GM18907 (cell line): Measurements from ENCODE around the gene TMPRSS7.
A peak's percentile ranks its signal among the peaks of the same experiment; 100 is the strongest.
"Not testable (repeated sequence)": the region's sequence is repeated elsewhere in the genome, so short reads cannot be mapped to it uniquely, and the experiment has no call there.

ENCODE experiments used
- ATAC-seq: cut with Tn5 transposase; IDR thresholded peaks from one replicate; pipeline ENCODE4 v1.9.1; 2021; ENCODE audit warnings: mild to moderate bottlenecking, moderate library complexity; ENCODE audit not compliant: unreplicated experiment

Gene TMPRSS7

DNA sequence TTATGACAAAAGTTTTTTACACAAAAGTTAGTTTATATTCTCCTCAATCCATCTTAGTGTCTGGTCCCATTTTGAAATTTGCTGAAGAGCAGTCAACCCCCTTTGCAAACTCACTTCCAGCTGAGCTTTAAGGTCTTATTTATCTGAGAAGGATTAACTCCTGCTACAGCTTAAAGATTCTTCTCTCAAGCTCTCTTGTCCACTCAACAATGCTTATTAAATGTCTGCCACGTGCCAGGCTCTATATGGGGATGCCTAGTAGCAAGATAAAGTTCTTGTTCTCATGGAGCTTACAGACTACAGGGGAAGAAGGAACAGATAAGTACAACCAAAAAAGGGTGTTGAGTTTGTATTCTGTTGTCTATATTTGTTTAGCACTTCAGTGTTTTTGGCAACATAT is 18.7 kb downstream of the TMPRSS7 start:
- ATAC-seq = no peak

DNA sequence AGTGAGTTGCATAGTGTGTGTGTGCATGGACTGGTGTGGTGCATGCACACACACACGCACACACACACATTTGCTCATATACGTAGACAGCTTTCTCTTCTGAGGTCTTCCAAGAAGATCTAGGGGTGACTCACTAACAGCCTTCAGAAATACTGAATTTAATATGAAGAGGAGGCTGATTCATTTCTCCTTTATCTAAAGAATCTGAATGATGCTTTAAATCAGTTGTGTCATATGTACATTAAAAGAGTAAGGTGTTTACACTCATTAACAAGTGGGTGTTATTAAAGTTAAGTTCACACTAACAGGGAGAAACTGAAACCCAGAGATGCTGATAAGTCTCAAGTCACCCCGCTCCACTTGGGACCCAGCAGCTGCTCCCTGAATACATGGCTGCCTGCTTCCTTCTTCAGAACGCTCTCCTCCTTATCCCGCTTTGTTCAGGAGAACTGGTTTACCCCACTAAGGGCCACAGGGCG is 22.0 kb downstream of the TMPRSS7 start:
- no peak for ATAC-seq

DNA sequence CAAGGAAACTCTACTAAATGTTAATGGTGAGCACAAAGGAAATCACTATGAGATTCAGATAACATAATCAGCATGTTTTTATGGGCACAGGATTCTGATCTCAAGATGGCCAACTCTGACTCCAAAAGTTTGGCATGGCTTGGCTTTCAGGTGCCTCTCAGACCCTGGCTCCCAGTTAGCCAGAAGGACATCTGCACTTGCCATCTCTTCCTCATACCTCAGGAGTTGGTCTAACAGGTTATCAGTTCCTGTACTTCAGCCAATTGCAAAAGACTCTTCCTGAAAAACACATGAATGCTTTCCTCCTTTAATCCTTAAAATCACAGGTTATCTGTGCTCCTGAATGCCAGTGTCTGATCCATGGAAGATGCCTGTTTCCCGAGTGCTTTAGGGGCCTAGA is 25.0 kb downstream of the TMPRSS7 start:
- no peak for ATAC-seq

DNA sequence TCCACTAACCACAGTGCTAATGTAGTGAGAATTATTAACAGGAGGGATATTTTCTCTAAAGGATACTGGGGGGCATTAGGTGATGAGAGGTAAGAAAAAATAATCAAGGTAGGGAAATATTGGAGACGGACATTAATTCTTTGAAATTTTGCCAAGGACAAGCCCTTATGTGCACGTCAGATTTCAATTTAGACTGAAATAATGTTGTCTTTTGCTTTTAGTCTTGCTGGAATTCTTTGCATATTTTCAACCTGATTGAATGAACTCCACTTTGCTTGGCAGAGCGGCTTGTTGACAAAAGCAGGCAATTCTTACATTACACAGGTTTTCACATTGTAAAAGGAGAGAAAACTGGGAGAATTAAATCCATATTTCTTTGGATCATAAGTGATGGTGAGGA is 26.6 kb downstream of the TMPRSS7 start:
- no peak for ATAC-seq

DNA sequence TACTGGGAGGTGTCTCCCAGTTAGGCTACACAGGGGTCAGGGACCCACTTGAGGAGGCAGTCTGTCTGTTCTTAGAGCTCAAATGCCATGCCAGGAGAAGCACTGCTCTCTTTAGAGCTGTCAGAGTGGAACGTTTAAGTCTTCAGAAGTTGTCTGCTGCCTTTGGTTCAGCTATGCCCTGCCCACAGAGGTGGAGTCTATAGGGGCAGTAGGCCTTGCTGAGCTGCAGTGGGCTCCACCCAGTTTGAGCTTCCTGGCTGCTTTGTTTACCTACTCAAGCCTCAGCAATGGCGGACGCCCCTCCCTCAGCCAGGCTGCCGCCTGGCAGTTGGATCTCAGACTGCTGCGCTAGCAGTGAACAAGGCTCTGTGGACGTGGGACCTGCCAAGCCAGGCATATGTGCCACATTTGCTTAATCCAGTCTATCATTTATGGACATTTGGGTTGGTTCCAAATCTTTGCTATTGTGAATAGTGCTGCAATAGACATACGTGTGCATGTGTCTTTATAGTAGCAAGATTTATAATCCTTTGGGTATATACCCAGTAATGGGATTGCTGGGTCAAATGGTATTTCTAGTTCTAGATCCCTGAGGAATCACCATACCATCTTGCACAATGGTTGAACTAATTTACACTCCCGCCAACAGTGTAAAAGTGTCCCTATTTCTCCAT is 38.0 kb downstream of the TMPRSS7 start:
- ATAC-seq = not testable (repeated sequence)

DNA sequence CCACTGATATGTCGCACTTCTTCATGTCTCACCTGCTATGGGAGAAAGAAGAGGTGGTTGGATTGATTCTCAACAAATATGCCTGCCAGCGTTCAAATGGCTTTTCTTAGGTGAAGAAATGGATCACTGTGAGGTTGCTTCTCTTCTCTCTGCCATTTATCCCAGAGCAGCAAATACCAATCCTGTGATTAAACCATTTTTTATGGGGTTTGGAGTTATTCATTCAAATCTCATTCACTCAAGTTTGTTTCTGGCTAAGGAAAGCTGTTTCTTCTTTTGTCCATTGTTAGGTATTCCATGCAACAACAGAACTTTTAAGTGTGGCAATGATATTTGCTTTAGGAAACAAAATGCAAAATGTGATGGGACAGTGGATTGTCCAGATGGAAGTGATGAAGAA is 39.5 kb downstream of the TMPRSS7 start:
- ATAC-seq = no peak

DNA sequence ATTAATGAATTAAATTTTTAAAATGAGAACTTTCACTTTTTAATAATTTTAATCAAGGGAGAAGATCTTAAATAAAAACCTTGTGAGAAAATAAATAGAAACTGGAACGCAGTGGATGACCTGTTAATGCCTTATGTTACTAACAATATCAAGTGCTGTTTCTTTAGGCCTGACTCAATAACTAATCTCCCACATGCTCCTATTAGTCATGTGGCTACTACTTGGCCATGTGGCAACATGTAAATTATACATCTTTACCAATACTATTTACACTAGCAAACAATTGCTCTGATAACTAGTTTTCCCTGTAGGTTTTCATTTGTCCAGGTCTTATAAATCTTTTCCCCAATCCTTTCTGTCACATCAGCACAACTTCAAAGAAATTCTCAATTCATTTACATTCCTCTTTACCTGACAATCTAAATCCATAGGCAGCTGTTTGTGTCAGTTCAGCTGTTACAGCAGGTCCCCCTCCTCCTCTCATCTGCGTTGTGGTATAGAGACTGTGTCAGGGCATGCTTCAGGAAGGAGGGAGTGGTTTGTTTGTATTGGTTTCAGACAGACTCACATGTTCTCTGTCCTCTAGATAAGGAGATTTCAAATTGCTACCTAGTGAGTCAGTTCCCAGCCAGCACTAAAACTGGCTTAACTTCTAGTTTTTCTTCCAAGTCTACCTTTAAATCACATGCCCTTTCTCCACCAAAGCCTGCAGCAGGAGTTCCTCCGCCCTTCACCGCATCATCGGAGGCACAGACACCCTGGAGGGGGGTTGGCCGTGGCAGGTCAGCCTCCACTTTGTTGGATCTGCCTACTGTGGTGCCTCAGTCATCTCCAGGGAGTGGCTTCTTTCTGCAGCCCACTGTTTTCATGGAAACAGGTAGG is 40.3 kb downstream of the TMPRSS7 start:
- ATAC-seq = peak; percentile 88

DNA sequence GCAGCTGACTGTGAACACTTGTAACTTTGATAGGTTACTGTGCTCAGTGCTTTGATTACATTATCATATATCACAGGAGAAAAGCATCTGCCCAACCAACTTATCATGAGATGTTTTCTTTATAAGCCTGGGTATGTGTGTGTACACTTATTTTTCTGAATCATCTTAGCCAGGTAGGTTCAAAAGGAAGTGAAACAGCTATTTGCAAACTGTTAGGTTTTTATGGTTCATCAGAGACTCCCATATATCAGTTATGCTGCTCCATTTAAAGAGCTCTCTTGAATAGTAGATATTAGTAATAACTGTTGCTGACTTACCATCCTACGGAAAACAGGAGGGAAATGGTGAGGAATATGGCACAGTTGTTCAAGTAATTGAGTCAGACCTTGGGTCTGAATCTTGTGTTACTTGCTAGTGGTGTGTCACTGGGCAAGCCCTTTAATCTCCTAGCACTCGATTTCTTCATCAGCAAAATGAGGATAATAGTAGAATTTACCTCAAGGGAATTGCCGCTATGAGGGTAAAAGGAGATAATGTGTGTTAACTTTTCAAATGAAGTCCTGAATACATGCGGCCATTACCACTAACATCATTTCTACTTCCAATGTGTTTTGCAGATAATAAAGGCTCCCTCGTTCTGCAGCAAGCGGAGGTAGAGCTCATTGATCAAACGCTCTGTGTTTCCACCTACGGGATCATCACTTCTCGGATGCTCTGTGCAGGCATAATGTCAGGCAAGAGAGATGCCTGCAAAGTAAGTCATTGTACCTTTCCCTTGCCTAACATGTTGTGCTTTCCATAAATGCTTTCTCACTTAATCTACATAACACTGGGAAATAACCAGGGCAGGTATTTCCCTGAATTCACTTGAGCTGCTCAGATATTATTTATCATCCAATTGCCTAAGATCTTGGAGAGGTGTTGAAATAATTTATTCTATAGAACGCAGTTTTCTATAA is 43.9 kb downstream of the TMPRSS7 start:
- ATAC-seq = no peak

DNA sequence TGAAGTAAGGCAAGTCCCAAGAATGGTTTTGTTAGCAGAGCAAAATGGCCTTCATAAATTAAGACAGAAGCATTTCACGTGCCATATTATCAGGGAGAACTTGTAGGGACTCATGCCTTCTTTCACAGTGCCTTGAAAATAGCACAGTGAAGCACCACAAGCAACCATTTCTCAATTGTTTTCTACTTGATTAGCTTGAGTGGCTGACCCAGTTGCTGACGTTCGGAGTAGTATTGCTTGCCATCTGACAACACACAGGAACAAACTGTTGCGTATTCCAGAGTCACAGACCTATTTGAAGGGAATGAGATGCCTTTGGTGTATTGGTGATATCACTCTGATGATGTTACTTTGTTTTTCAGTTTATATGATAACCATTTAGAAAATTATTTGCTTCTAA is 48.7 kb downstream of the TMPRSS7 start:
- no peak for ATAC-seq

DNA sequence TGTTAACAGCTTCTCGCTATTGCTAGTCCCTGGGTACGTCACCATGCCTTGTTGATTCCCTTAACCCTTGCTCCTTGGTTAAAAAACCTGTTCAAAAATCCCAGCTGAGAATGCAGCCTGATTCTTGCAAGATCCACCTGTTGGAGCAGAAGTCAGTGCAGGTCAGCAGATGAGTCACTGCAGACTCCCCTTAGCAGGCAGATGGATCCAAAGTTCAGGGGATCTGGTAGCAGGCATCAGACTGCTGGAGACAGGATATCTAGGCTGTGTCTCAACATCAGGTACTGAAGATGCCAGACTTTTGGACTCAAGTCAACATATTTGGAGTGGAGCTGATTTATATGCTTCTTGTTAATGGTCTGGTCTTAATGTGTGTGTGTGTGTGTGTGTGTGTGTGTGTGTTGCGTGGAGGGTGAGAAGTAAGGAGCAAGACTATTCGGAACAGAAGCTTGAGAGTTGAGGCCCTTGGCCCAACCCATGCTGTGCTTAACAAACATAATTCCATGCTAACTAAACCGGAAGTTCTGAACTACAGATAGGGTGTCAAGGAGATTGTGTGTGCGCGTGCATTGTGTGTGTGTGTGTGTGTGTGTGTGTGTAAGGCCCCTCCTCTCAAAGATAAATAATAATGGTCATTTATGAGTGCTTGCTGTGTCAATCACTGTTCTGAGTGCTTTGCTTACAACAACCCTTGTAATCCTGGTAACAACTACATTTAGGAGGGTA is 50.6 kb downstream of the TMPRSS7 start:
- ATAC-seq = no peak

DNA sequence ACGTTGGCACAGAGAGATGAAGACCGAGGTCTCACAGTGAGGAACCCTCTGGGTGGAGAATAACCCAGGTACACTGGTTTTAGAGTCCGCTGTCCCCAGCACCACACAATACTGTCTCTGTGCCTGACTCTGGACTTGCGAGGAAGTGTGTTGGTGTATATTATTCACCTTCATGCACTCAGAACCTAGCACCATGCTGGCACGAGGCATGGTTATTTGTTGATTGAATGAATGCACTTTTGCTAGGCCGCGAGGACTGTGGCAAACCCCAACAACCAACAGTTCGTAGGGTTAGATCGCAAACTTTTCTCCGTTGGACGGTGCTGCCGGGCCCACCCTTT is 51.2 kb downstream of the TMPRSS7 start:
- no peak for ATAC-seq

DNA sequence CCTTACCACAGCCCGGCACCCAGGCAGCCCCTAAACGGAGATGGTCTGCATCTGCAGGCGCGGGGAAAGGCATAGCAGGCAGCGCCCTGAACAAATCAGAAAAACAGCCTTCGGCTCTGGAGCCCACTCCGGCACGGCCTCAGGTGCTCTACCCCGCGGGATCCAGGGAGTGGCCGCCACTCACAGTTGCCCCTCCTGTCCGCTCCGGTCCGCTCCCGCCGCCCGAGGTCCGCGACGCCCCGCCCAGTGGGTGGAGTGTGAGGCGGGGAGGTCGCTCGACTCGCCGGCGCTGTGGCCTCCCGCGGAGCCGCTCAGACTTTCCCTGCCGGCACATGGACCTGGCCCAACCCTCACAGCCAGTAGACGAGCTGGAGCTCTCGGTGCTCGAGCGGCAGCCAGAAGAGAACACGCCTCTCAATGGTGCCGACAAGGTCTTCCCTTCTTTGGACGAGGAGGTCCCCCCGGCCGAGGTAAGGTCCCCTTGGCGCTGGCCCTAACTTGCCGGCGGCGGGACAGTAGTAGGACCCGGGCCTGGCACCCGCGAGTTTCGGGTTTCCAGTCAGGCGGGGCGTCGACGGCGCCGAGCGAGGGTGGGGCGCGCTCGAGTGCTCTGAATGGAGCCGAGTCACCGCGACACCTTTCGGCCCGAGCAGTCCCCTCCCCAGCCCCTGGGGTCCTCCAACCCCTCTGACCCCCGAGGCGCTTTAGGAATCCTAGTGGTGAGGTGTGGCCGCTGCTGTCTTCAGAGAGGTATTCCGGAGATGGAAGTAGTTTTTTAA is 51.7 kb downstream of the TMPRSS7 start, which contains the start of gene C3orf52:
TSS of gene C3orf52 (plus strand) at position 314 of the 779 bp plus-strand sequence. CDS start at position 333, 19 bp downstream.
- ATAC-seq = peak; percentile 95

DNA sequence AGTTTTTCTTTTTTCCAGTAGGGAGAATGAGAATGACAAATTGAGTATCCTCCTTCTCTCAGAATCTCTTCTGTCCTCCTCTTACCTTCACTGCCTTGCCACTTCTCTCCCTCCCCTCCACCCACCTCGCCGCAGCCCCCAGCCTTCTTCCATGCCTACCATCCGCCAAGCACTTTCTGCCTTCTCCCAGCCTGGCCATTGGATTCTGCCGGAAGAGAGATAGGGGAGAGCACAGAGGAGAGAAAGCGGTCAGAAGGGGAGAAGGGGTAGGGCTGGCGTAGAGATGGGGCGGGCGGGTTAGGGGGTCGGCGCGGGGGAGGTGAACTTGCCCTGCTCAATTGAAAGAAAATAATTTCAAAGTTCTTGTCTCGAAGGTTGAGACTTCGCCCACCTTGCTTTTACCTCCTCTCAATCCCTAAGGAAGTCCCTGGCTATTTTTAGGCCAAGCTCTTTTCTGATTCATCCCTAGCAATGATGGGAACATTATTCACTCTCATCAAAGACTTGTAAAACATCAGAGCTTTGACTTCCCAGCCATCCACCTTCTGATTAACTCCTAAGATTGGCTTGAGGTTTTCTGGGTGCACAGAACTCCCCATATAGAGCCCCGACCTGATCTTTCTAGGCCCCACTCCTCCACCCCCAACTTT is 52.5 kb downstream of the TMPRSS7 start:
- ATAC-seq = no peak

DNA sequence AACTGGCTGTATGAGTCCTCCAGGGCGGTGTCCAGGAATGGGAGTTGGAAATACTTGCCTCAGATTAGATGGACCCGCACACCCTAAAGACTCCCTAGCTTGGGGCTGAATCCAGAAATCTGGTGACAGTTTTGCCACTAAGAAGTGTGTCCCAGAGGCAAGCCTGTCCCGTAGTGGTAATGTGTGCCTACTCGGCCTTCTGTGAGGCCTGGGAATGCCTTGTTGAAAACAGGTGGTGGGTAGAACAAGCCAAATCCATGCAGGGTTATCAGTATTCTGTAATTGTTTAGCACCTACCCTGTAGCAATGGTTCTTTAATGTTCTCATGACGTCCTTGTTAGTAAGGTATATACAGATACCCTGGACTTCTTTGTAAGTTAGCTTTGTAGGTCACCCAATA is 53.2 kb downstream of the TMPRSS7 start:
- ATAC-seq = no peak

DNA sequence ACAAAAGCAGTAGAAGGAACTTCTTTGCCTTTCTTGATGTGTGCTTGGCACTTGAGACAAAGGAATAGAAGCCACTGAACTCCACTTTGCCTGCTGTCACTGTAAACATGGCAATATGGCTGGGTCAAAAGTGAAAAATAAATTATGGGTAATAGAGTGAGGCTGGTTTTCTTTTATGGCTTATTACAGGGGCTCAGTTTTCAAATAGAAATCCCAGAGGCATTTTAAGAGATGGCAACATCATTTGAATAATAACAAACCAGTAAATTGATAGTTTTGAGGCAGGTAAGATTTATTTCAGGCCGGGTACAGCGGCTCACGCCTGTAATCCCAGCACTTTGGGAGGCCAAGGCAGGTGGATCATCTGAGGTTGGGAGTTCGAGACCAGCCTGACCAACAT is 54.4 kb downstream of the TMPRSS7 start:
- ATAC-seq = no peak

DNA sequence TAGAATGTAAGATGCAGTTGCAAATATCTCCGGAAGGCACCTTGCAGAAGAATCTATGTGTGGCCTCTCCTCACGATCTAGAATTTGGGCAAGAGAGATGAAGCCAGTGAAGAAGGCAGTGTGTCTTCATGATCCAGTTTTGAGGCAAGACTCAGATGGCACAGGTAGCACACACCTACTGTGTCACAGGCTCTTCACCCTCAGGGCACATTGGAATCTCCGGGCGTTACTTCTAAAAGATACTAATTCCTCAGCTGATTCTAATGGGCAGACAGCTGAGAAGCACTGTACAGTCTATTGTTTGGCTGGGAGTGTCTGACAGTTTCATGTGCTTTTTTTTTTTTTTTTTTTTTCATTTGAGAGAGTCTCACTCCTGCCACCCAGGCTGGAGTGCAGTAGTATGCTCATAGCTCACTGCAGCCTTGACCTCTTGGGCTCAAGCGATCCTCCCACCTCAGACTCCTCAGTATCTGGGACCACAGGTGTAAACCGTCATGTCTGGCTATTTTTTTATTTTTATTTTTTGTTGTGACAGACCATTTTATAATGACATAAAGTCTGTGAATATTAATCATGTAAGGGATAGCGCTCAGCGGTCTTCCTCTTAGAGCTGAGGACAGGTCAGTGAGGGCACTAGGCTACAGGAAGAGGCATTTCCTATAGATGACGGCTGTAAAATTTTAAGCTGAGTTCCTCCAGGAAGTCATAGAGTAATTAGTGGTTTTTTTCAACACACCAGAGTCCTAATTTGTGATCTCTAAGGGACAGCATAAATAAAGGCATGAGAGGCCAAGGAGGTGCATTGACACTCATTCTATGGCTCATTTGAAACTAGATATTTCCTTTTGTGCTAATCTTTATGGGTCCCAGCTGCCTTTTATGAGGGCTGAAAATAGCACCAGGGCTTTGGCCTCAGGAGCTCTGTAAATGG is 55.7 kb downstream of the TMPRSS7 start:
- ATAC-seq = no peak

DNA sequence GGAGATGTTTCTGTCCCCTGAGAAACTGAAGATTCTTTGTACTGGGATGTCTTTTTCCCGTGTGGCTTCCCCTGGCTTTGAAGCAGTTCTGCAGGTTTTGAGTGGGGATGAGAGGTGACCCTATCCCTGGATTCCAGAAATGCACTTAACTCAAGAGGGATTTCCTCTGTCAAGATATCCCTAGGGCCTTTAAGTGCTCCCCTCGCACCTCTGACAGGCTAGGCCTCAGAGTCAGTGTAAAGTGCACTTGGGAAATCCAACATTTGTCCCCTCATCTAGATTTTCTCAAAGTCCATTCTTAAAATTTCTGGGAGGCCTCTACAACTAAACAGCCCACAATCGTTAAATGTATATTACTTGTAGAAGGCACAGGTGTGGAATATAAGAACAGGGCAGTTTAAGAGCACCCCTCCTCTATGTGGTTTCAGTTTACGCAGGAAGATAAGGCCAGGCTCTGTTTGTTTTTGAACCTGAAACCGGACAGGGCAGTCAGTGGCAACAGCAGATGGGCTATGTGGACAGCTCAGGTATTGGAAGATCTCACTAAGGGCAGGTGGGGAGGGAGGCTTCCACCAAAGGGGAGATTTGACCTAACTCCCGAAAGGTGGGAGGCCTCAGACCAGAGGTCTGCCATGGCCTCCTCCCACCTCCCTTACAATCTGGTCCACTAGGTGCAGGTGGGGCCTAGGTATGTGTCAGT is 56.5 kb downstream of the TMPRSS7 start:
- ATAC-seq = no peak
